Thyroid gland (tissue), 4 donors: Measurements from ENCODE around the gene PRXL2A. TPM values are rescaled to one million over a fixed set of nuclear protein-coding genes. Genes with fewer than 3 reads are reported as not detected.

Experiments
- DNase-seq, 2 donors: peaks; one replicate each; pipeline ENCODE4 v3.0.0-alpha.2; 2019
- H3K27ac ChIP-seq, 3 donors: fragments of 200-600 bp; sonication (generic); 1 replicate in 2 of 3; 2 replicates in 1 of 3; pipeline ENCODE4 v1.5.1; 2016 to 2019; ENCODE audit warnings: mild to moderate bottlenecking in 1 of 3, moderate library complexity in 1 of 3
- H3K27me3 ChIP-seq: fragments of 200-600 bp; sonication (generic); one replicate; pipeline ENCODE4 v1.5.1; 2019
- H3K36me3 ChIP-seq, 2 donors: fragments of 200-600 bp; sonication (generic); one replicate each; pipeline ENCODE4 v1.5.1; 2016 to 2019
- H3K4me1 ChIP-seq, 2 donors: fragments of 200-600 bp; sonication (generic); one replicate each; pipeline ENCODE4 v1.5.1; 2017 to 2019
- H3K4me3 ChIP-seq, 3 donors: fragments of 200-600 bp; sonication (generic); replicated peaks in 1 of 3; 1 replicate in 2 of 3; 2 replicates in 1 of 3; pipeline ENCODE4 v1.5.1; 2016; ENCODE audit warnings: mild to moderate bottlenecking in 1 of 3
- H3K9me3 ChIP-seq: fragments of 200-600 bp; sonication (generic); one replicate; pipeline ENCODE4 v1.5.1; 2017
- POLR2A ChIP-seq, 2 donors: fragments of 450-650 bp; IDR thresholded peaks; one replicate each; pipeline ENCODE4 v1.6.1; 2017; ENCODE audit warnings: antibody characterized with exemption in 2 of 2, mild to moderate bottlenecking in 2 of 2, moderate library complexity in 1 of 2
- WGBS, 2 donors: methylation state at CpG; one replicate each; pipeline ENCODE4 v1.1.5; 2017; 5-methylcytosine and 5-hydroxymethylcytosine counted together
- intact Hi-C: fragments of 100-400 bp; cut with DNase I; formaldehyde crosslinking; loops from one replicate; pipeline ENCODE4 v1.15.1; 2023
- total RNA-seq, 4 donors: library from RNA; depleted of rRNA; stranded (reverse); fragments of >200 nt; gene quantifications; one replicate each; pipeline ENCODE4 v1.2.3, GENCODE V29; 2016
- TF ChIP-seq, protein P1 (sequence below), 6 experiments: fragments of 200-600 bp in 3 of 6; fragments of 450-650 bp in 3 of 6; sonication (generic) in 3 of 6; IDR thresholded peaks; one replicate each; pipeline ENCODE4 v1.5.1; 2016 to 2019; ENCODE audit warnings: antibody characterized with exemption in 6 of 6, mild to moderate bottlenecking in 2 of 6, inconsistent platforms in 1 of 6, moderate library complexity in 1 of 6

Gene PRXL2A
- total RNA-seq, 4 donors from 2014 or later: 68.2 to 93.3 (median 79.7) TPM

GRCh38 chr10:80460399-80461207 is 52.3 kb downstream of the PRXL2A start:
- Histone ChIP-seq H3K36me3 (no peaks in the 10 kb centered on the region), H3K27ac (peak overlapping the region; percentile 64 to 99 (median 93)), H3K9me3 (no peaks in the 10 kb centered on the region), H3K27me3 (no peaks in the 10 kb centered on the region), H3K4me1 (peaks cover 96 to 99% of the 10 kb centered on the region in 2 donors), H3K4me3 (no peak overlapping the region)
- DNase-seq: peak; percentile 97
- intact Hi-C loops: no loop called here
- TF ChIP-seq, protein P1, sequence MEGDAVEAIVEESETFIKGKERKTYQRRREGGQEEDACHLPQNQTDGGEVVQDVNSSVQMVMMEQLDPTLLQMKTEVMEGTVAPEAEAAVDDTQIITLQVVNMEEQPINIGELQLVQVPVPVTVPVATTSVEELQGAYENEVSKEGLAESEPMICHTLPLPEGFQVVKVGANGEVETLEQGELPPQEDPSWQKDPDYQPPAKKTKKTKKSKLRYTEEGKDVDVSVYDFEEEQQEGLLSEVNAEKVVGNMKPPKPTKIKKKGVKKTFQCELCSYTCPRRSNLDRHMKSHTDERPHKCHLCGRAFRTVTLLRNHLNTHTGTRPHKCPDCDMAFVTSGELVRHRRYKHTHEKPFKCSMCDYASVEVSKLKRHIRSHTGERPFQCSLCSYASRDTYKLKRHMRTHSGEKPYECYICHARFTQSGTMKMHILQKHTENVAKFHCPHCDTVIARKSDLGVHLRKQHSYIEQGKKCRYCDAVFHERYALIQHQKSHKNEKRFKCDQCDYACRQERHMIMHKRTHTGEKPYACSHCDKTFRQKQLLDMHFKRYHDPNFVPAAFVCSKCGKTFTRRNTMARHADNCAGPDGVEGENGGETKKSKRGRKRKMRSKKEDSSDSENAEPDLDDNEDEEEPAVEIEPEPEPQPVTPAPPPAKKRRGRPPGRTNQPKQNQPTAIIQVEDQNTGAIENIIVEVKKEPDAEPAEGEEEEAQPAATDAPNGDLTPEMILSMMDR (IDR thresholded peaks at IDR 0.05): no peak
- TF ChIP-seq POLR2A (IDR thresholded peaks at IDR 0.05): peak in 1 of 2 donors; percentile 88
- WGBS, 2 donors: 11 to 22% methylated on average over 6 of the region's 6 CpGs

DNA sequence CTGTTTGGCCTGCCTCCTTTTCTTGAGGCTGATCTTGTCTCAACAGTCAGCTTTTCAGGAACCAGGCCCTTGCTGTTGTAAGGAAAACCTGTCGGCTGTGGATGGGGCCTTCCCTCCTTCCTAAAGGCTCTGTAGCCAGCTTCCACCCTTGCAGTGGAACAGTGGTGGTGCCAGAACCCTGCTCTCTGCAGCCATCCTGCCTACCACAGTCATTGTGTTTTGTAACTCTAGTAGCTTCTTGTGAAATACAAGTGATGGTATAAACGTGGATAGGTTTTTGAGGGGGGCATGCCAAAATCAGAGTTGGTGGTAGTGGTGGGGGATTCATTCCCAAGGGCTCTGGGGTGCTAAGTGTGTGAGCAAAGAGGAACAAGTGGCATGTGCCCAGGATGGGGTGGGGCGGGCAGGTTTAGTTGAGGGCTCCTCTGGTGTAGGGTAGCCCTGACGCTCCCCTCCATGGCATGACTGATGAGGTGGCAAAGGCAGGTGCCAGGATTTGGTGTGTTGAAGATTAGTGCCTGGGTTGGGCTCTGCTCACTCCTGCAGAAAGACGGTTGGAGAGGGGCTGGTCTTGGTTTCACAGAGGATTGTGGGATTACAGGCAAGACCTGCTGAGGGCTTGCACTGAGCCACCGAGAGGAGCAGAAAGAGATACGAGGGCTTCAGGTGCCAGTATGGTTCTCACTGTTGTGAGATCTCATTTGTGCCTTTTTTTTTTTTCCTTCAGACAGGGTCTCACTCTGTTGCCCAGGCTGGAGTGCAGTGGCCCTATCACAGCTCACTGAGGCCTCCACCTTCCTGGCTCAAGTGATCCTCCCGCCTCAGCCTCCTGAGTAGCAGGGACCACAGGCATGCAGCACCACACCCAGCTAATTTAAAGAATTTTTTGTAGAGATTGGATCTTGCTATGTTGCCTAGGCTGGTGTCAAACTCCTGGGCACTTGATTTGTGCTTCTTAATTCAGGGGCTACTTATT is 53.1 kb downstream of the PRXL2A start:
- no peak for TF ChIP-seq POLR2A (IDR thresholded peaks at IDR 0.05)
- TF ChIP-seq, protein P1 (IDR thresholded peaks at IDR 0.05): no peak
- no peaks in the 10 kb centered on the region for H3K9me3 ChIP-seq
- H3K4me1 ChIP-seq: peaks cover 97 to 99% of the 10 kb centered on the region in 2 donors
- peak in 1 of 2 donors; percentile 29 for DNase-seq
- no peaks in the 10 kb centered on the region for H3K36me3 ChIP-seq
- H3K27ac ChIP-seq: peak overlapping the region; percentile 64 to 99 (median 93)
- no peaks in the 10 kb centered on the region for H3K27me3 ChIP-seq
- intact Hi-C loops: no loop called here
- 53 to 56% methylated on average over 8 of the region's 8 CpGs for WGBS, 2 donors
- no peak overlapping the region for H3K4me3 ChIP-seq

GRCh38 chr10:80462299-80462980 is 54.1 kb downstream of the PRXL2A start:
- Histone ChIP-seq H3K4me1 (peaks cover 98 to 100% of the 10 kb centered on the region in 2 donors), H3K4me3 (no peak overlapping the region), H3K36me3 (no peaks in the 10 kb centered on the region), H3K27me3 (no peaks in the 10 kb centered on the region), H3K27ac (peak overlapping the region; percentile 64 to 99 (median 93)), H3K9me3 (no peaks in the 10 kb centered on the region)
- TF ChIP-seq, protein P1 (IDR thresholded peaks at IDR 0.05): no peak
- TF ChIP-seq POLR2A (IDR thresholded peaks at IDR 0.05): no peak
- intact Hi-C loops: no loop called here
- DNase-seq: peak; percentile 38
- WGBS, 2 donors: 39 to 44% methylated on average over 7 of the region's 7 CpGs

DNA sequence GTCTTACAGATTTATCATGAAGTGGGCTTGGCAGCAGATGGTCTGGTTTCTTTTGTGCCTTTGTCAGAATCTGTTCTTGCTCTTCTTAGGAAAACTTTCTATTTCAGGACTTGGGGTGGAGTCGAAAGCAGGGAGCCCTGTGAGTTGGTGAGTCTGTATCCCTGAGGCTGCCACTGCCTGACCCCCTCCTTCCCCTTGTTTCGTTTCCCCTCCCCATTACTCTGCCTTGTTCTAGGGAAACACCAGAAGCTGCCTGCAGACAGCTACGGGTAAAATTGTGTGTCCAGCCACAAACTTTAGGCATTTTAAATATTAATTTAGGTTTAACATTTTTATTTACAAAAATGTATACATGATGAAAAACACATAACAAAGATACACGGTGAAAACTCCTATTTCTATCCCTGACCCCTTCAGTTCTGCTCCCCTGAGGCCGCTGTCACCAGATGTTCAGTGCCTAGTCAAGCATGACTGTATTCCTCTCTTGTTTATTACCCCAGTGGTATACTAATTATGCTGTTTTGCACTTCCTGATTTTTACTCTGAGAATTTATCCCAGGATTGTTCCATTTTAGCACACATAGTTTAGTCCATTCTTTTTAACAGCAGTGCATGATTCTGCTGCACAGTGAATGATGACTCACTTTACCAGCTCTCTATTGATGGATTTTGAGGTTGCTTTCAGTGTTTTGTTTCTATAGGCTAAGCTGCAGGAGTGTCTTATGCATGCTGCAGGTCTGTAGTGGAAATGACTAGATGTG is 54.8 kb downstream of the PRXL2A start:
- Histone ChIP-seq H3K4me1 (peaks cover 98 to 100% of the 10 kb centered on the region in 2 donors), H3K4me3 (no peak overlapping the region)

More for the DNA sequence above, 54.8 kb downstream of the PRXL2A start:
- Histone ChIP-seq H3K27ac (peak overlapping the region; percentile 64 to 99 (median 93)), H3K9me3 (no peaks in the 10 kb centered on the region), H3K27me3 (no peaks in the 10 kb centered on the region), H3K36me3 (no peaks in the 10 kb centered on the region)
- no peak for DNase-seq
- TF ChIP-seq, protein P1 (IDR thresholded peaks at IDR 0.05): no peak
- no peak for TF ChIP-seq POLR2A (IDR thresholded peaks at IDR 0.05)
- intact Hi-C loops: no loop called here
- 31 to 32% methylated on average over 5 of the region's 5 CpGs for WGBS, 2 donors
